ENCODE data around the gene MSTN. TPM values are rescaled to one million over a fixed set of nuclear protein-coding genes. Genes with fewer than 3 reads are reported as not detected.

Gene MSTN
- total and polyA plus RNA-seq, 4 donors, result 0.08 to 0.21 (median 0.09) TPM; not detected in 1

GRCh38 chr2:190031969-190032618 lies 30.4 kb downstream of the MSTN start:
- WGBS, result 35% methylated on average over 1 of the region's 1 CpG
- no peak for DNase-seq (ENCODE audit: low spot score)
- Histone ChIP-seq H3K9me3 (ENCODE audit: control insufficient read depth in 4 of 4, low read length in 3 of 4) (no peaks in the 10 kb centered on the region), H3K27ac (ENCODE audit: low read depth in 1 of 2, low read length in 2 of 2) (no peak overlapping the region), H3K27me3 (ENCODE audit: control insufficient read depth in 4 of 4, insufficient read depth in 4 of 4, low read length in 3 of 4) (no peaks in the 10 kb centered on the region), H3K4me1 (ENCODE audit: control insufficient read depth in 4 of 4, insufficient read depth in 4 of 4, low read length in 3 of 4) (no peaks in the 10 kb centered on the region), H3K4me3 (ENCODE audit: low read depth in 1 of 3, low read length in 3 of 3) (no peak overlapping the region), H3K9ac (ENCODE audit: low read depth in 1 of 2, low read length in 2 of 2) (no peak overlapping the region), H3K36me3 (ENCODE audit: control insufficient read depth in 4 of 4, insufficient read depth in 3 of 4, low read depth in 1 of 4, low read length in 3 of 4) (no peaks in the 10 kb centered on the region)
- TF ChIP-seq ZBTB33 (IDR thresholded peaks at IDR 0.05) (no peak), EGR1 (IDR thresholded peaks at IDR 0.05; ENCODE audit: low read depth in 2 of 2) (no peak), NR2F2 (IDR thresholded peaks at IDR 0.05) (no peak), SP1 (IDR thresholded peaks at IDR 0.05) (no peak), FOXA1 (IDR thresholded peaks at IDR 0.05) (no peak), RAD21 (IDR thresholded peaks at IDR 0.05) (no peak), MAX (IDR thresholded peaks at IDR 0.05) (no peak), TAF1 (conservative IDR thresholded peaks at IDR 0.05) (no peak), GABPA (IDR thresholded peaks at IDR 0.05 in 1 of 2, conservative IDR thresholded peaks at IDR 0.05 in 1 of 2) (no peak), FOXA2 (IDR thresholded peaks at IDR 0.05) (no peak)
- TF ChIP-seq, protein P1, sequence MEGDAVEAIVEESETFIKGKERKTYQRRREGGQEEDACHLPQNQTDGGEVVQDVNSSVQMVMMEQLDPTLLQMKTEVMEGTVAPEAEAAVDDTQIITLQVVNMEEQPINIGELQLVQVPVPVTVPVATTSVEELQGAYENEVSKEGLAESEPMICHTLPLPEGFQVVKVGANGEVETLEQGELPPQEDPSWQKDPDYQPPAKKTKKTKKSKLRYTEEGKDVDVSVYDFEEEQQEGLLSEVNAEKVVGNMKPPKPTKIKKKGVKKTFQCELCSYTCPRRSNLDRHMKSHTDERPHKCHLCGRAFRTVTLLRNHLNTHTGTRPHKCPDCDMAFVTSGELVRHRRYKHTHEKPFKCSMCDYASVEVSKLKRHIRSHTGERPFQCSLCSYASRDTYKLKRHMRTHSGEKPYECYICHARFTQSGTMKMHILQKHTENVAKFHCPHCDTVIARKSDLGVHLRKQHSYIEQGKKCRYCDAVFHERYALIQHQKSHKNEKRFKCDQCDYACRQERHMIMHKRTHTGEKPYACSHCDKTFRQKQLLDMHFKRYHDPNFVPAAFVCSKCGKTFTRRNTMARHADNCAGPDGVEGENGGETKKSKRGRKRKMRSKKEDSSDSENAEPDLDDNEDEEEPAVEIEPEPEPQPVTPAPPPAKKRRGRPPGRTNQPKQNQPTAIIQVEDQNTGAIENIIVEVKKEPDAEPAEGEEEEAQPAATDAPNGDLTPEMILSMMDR (IDR thresholded peaks at IDR 0.05; ENCODE audit: low read depth, low read length, missing input control), result no peak

- H3K27ac ChIP-seq (ENCODE audit: low read depth in 1 of 2, low read length in 2 of 2), result no peak overlapping the region
- DNase-seq (ENCODE audit: low spot score), result no peak
- no peak overlapping the region for H3K4me3 ChIP-seq (ENCODE audit: low read depth in 1 of 3, low read length in 3 of 3)
- H3K27me3 ChIP-seq (ENCODE audit: control insufficient read depth in 4 of 4, insufficient read depth in 4 of 4, low read length in 3 of 4), result no peaks in the 10 kb centered on the region
- TF ChIP-seq ZBTB33 (IDR thresholded peaks at IDR 0.05), result no peak
- TF ChIP-seq HNF4A (conservative IDR thresholded peaks at IDR 0.05), result no peak
- no peak for TF ChIP-seq GABPA (IDR thresholded peaks at IDR 0.05 in 1 of 2, conservative IDR thresholded peaks at IDR 0.05 in 1 of 2)
- no peak for TF ChIP-seq MAX (IDR thresholded peaks at IDR 0.05)
- TF ChIP-seq YY1 (IDR thresholded peaks at IDR 0.05), result no peak
- no peak for TF ChIP-seq EGR1 (IDR thresholded peaks at IDR 0.05; ENCODE audit: low read depth in 2 of 2)
- TF ChIP-seq, protein P2, sequence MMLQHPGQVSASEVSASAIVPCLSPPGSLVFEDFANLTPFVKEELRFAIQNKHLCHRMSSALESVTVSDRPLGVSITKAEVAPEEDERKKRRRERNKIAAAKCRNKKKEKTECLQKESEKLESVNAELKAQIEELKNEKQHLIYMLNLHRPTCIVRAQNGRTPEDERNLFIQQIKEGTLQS (IDR thresholded peaks at IDR 0.05), result no peak
- TF ChIP-seq TAF1 (conservative IDR thresholded peaks at IDR 0.05), result no peak
- TF ChIP-seq RAD21 (IDR thresholded peaks at IDR 0.05), result peak; percentile 61 to 71
- TF ChIP-seq, protein P1 (IDR thresholded peaks at IDR 0.05; ENCODE audit: low read depth, low read length, missing input control), result peak; percentile 35
- TF ChIP-seq HNF4G (IDR thresholded peaks at IDR 0.05), result no peak
- WGBS, result 30% methylated on average over 5 of the region's 5 CpGs
- no peaks in the 10 kb centered on the region for H3K36me3 ChIP-seq (ENCODE audit: control insufficient read depth in 4 of 4, insufficient read depth in 3 of 4, low read depth in 1 of 4, low read length in 3 of 4)
- no peaks in the 10 kb centered on the region for H3K9me3 ChIP-seq (ENCODE audit: control insufficient read depth in 4 of 4, low read length in 3 of 4)
- H3K4me1 ChIP-seq (ENCODE audit: control insufficient read depth in 4 of 4, insufficient read depth in 4 of 4, low read length in 3 of 4), result peaks cover 0 to 2% (median 0%) of the 10 kb centered on the region in 4 donors
- H3K9ac ChIP-seq (ENCODE audit: low read depth in 1 of 2, low read length in 2 of 2), result no peak overlapping the region
These were observed 38.7 kb downstream of the MSTN start for GRCh38 chr2:190023860-190024259.

All from liver (tissue), 9 donors.